NCI-H2107 treated with DMSO at 0.1 percent for 48 hours (cell line): ENCODE results near the gene PRM1.

Experiments used
- DNase-seq: peaks from one replicate; lab custom pipeline; 2025; ENCODE audit not compliant: unreplicated experiment; lab: John Stamatoyannopoulos, UW

PRM1 gene

GRCh38 chr16:11239644-11240632 is 41.2 kb downstream of the PRM1 start:
- no peak for DNase-seq

- DNase-seq, result no peak
Measured at GRCh38 chr16:11238272-11239202, 42.6 kb downstream of the PRM1 start.

GRCh38 chr16:11236461-11237254 is 44.5 kb downstream of the PRM1 start:
- DNase-seq, result no peak

- no peak for DNase-seq
Measured at GRCh38 chr16:11235703-11235991, 45.5 kb downstream of the PRM1 start.

GRCh38 chr16:11234884-11235702 is 46.0 kb downstream of the PRM1 start:
- DNase-seq, result no peak

- no peak for DNase-seq
Measured at GRCh38 chr16:11233727-11234376, 47.3 kb downstream of the PRM1 start.

- no peak for DNase-seq
Measured at GRCh38 chr16:11232852-11233726, 48.0 kb downstream of the PRM1 start.

- no peak for DNase-seq
Measured at GRCh38 chr16:11232302-11232851, 48.8 kb downstream of the PRM1 start.

GRCh38 chr16:11231367-11231970 is 49.7 kb downstream of the PRM1 start:
- DNase-seq, result no peak
